Measurements from ENCODE around the gene RPN2.

The RPN2 gene

DNA sequence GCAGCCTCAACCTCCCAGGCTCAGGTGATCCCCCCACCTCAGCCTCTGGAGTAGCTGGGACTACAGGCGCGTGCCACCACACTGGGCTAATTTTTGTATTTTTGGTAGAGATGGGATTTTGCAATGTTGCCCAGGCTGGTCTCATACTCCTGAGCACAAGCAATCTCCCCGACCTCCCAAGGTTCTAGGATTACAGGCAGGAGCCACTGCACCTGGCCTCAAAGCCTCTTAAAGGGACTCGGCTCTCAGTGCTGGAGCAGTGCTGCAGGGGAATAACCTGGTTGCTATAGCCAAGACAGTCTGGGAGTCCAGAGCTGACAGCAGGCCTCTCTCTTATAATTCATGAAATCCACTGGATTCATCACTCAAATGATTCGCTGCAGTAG lies 65.4 kb downstream of the RPN2 start:
- DNase-seq, result no peak

DNA sequence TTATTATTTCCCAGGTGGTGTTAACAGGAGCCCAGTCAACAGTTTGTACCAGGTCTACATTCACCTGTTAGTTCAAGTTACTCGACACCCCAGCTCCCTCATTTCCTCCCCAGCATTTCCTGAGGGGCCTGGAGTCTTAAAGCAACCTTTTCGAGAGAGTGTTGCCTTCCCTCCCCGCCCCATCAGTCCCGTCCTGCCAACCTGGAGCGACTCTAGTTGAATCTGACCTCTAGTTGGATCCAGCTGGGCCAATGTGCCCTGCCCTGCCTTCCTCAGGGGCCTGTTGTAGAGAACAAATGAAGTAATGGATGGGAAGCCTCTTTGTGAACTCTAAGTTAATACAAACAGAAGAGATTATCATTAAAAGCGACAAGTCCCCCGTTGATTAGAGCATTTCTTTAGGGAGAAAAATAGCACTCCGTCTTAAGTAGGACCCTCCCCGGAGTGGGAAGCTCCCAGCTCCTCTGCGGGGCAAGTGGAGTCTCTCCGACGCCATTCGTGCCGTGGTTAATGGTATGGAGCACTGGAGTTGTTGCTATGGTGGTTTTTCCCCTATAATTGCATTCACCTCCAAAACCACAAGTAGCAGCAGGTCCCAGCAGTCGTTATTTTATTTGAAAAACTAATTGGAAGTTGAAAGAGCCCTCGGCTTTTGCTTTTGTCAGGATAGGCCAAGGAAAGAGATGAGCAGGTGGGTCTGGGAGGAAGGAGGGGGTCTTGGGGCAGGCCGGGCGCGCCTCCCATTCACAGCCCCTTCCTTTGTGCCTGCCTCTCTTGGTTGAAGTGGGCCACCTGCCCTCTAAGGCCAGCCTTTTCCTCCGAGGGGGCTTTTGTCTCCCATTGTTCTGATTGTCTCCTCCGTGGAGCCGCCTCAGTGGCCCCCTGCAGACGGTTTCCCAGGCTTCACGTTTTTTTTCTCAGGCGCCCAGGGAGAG lies 66.4 kb downstream of the RPN2 start:
- DNase-seq, result no peak

DNA sequence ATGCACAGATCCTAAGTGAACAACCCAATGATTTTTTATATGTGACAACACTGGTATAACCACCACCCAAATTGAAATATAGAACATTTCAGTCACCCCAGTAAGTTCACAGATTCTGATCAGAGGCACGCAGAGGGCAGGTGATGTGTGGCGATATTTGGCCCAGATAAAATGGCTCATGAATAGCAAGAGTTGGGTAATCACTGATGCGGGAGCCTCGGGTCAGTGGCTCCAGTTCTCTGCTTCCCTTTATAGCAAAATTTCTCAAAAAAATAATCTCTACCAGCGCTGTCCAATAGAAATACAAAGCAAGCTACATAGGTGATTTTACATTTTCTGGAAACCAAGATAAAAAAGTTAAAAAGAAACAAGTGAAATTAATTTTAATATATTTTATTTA lies 67.6 kb downstream of the RPN2 start:
- no peak for DNase-seq

DNA sequence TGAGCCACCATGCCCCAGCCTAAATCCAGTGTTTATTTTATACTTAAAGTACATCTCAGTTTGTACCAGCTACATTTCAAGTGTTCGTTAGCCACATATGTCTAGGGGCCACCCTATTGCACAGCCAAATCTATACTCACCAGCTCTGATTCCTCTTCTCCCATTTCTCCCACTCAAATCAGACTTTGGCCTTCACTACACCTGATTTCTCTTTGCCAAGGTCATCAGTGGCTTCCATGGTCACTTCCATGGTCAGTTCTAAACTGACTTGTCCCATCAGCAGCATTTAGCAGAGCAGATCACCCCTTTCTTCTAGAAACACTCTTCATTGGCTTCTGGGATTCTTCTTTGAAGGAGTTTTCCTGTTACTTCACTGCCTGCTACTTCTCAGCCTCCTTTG lies 68.4 kb downstream of the RPN2 start:
- no peak for DNase-seq

DNA sequence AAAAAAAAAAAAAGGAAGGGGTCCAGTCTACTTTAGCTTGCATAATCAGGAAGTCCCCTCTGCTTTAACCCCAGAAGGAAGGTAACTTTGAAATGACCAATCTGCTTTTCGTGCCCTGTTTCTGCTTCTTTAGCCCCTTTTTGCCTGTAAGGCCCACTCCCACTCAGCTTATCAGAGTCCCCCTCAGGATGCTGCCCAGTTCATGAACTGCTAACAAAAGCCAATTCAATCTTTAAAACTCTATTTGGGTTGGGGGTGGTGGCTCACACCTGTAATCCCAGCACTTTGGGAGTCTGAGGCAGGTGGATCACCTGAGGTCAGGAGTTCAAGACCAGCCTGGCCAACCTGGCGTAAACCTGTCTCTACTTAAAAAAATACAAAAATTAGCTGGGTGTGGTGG lies 70.2 kb downstream of the RPN2 start:
- DNase-seq, result no peak

DNA sequence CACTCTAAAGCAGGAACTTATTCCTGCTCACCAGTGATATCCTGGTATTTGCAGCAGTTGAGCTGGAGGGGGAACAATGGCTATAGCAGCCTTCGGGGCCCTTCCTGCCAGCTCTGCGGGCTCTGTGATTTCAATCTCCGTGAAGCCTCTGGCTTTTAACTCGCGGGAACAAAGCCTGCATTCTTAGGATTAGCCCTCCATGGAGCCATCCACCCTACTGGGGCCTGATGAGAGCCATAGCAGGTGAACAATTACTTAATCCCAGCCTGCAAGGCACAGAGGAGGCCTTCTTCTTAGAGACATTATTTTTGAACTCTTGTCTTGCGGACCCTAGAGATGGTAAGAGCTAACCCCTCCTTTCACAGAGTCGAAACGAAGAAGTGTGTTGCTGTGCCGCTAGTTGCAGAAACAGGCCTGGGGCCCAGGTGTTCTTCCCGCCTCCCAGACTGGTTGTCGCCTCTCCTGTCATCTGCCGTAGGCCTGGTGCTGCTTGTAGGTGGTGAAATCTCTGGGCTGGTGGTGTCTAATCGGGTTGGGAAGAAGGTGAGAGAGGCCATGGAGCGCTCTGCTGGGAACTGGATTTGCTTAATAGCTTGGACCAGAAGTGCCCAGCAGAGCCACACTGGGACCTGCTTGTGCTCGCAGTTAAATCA lies 72.8 kb downstream of the RPN2 start:
- no peak for DNase-seq

DNA sequence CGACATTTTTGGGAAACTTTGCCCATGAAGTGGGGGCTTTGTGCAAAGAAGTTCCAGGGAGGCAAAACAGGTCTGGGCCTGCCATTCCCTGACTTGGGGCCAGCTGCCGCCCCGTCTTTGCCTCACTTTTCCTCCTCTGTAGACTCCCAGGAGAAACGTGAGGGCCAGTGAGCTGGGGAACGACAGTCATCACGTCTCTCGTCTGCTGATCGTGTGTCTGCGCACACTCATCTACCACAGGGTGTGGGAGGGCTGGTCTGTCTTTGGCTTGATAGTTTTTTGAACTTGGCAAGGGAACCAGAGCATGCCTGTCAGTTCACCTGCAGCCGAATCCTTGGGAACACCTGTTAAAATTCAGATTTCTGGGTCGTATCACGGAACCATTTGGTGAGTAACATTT lies 74.0 kb downstream of the RPN2 start:
- no peak for DNase-seq

DNA sequence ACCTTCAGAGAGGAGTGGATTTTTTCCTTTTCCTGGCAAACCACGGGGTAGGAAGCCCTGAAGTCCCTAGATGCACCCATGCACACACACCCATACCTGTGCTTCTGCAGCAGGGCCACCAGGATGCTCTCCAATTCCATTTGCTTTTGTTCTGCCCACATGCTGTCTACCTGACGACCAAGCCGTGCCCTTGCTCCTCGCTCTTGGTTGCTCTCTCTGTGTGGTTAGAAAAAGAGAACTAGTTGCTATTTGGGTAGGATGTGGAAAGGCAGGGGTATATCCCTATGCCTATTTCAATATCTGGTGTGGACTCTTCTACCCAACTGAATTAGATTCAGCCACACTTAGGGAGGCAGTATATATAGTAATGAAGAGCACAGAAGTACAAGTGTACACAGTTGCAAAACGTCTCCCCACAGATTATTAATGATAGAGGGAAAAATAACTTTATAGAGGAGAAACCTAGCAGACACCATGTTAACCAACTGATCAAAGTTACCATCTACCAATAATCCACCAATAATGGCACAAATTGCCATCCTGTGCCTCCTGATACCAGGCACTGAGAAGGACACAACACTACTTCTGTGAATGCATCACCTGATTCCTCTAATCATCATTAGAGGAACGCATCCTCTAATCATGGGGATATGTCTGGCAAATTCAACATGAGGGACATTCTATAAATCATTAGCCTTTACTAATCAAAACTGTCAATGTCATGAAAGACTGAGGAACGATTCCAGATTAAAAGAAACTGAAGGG lies 75.2 kb downstream of the RPN2 start:
- no peak for DNase-seq

DNA sequence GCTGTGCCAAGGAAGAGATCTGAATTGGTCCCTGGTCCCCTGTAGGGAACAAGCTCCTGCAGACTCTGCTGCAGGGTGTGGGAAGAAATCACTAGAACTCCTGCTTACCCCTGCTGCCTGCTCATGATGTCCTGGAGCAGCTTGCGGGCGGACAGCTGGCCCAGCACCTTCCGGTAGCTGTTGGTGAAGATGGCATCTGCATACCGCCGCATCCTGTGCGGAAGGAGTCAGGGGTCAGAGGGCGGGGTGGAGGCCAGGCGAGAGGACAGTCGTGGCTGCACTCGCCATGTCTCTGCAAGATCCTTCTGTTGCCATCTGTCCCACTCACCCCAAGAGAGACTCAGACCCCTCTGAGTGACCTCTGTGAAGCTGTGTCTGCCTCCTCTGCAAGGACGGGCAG lies 77.2 kb downstream of the RPN2 start:
- no peak for DNase-seq

DNA sequence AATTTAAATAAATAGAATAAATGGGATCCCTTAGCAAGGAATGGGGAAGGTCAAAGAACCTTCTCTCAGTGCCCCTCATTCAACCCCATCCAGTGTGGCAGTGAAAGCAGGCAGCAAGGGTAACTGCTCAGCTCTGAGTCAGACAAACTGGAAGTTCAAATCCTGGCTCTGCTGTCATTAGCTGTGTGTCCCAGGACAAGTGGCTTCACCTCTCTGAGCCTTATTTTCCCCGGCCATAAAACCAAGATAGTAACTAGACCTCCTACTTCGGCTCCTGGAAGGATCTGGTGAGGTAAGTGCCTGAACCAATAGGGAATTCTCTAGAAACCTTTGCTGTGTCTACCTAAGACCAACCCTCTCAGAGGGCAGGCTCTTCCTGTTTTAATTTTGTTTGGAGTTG lies 78.4 kb downstream of the RPN2 start:
- DNase-seq, result no peak

DNA sequence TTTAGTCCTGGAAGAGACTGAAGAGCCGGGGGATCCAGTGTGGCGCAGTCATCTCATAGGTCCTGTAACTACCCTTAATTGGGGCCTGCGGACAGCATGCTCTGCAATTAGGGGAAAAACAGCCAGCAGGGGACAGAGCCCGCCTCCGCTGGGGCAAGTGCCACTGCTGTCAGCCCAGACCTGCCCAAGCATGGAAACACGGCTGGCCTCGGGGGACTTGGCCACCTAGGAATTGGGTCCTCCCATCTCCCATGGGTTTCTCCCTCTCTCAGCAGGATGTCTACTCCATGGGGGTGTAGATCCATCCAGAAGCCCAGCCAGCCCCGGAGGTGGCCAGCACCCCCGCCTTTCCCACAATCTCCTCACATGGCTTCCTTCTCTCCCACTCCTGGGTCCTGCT lies 78.9 kb downstream of the RPN2 start:
- DNase-seq, result no peak

DNA sequence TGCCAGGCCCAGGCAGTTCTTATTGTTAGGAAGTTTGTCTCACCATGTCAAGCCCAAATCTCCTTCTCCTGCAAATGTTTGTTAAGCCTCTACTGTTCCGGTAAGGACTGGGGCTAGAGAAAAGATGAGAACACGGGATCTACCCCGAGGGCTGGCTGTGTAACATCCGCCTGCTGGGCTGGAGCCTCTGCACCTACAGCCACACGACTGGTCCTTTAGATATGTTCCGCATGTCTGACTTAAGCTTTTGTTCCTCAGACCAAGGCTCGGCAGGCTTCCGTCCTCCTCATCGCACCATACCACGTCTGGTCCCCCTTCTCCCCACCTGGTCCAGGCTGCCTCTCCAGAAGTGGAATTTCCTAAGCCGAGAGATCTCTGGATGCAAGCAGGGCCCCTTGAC lies 79.9 kb downstream of the RPN2 start:
- DNase-seq, result no peak

DNA sequence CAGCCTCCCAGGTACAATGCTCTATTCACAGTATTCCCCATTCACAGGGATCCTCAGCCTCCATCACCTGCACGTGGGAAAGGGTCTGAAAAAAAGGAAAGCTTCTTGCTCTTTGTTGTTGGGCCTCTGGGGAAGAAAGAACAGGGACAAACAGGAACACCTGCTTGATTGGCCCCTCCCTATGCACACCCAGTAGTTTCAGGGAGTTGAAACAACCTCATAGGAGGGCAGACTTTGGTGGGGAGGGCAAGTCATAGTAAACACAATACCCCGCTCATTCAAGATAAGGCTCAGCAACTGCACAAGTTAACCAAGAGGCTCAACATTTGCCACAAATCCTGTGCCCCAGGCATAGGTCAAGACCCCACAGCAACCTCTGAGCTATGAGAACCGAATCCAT lies 80.7 kb downstream of the RPN2 start:
- DNase-seq, result no peak

DNA sequence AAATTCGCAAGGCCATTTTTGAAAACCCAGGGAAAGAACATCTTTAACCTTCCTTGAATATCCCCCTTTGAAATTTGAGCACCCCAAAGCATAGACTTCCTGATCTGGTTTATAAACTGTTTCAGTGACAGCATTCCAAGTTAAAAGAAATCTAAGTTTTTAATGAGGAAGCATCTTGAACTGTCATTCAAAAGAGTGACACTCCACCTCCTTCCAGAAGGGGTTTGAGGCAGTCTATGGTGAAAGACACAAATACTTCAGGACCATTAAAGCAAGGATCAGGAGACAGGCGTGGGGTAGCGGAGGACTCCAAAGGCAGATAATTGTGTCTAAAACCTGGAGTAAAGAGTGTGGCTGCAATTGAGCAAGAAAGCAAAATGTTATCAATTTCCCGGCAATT lies 81.8 kb downstream of the RPN2 start:
- no peak for DNase-seq

DNA sequence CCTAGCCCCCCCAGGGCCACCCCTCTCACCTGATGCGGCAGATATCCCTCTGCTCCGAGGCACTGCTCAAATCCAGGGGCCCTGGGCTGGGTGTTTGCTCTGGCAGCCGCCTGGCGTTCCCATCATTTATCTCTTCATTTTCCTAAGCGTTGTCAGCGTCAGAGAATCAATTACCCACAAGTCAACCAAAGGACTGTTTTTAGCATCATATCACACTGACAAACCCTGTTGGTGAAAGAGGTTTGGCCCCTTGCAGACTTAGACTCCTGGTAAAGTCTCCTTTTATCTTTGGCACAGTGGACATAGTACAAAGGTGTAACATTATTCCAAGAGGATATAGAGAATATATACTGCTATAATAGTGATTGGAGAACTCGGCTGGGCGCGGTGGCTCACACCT lies 82.6 kb downstream of the RPN2 start, which contains the start of gene GHRH:
GHRH (minus strand) TSS at position 101 of the 400 bp plus-strand sequence. CDS start 4,925 bp downstream, outside the sequence.
- no peak for DNase-seq

DNA sequence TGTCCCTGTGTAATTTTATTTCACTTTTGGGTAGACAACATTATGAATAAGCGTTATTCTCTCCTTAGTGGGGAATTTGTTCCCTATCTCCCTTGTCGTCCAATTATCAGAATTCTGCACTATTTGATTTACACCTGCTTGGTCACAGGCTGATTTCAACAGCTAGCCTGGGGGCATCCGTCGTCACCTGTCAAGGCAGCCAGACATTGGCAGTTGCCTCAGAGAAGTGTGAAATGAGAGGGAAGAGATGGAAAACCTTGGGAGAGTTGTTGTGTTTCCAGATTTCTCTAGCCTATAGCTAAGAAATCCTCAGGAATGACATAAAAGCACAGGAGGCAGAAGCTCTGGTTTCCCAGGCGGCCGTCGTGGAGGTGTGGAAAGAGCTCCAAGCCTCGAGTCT lies 83.4 kb downstream of the RPN2 start:
- no peak for DNase-seq

DNA sequence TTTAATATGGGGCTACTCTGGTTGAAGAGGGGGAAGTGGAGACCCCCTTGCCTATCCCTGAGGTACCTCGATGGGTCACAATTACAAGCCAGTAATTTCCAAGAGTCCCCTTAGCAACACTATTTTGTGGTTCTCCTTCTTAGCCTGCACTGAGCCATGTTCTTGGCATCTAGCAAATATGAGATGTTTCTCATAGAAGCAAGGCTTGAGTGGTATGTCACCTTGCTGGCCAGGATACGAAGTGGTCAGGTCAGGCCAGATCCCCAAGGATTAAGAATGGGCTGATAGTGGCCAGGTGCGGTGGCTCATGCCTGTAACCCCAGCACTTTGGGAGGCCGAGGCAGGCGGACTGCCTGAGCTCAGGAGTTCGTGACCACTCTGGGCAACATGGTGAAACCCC lies 84.6 kb downstream of the RPN2 start:
- DNase-seq, result no peak

DNA sequence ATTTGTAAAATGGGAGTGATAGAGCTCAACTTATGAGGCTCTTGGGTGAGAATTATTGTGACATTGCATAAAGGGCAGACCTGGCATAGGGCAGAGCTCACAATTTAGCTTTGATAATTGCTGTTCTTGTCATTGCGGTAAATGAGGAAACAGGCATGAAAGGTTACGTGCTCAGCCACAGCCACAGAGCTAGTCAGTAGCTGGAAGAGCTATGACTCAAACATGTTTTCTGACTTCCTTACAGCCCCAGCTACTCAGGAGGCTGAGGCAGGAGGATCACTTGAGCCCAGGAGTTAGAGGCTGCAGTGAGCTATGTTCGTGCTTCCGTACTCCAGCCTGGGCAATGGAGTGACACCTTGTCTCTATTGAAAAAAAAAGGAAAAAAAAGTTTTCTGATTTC lies 86.0 kb downstream of the RPN2 start:
- no peak for DNase-seq

DNA sequence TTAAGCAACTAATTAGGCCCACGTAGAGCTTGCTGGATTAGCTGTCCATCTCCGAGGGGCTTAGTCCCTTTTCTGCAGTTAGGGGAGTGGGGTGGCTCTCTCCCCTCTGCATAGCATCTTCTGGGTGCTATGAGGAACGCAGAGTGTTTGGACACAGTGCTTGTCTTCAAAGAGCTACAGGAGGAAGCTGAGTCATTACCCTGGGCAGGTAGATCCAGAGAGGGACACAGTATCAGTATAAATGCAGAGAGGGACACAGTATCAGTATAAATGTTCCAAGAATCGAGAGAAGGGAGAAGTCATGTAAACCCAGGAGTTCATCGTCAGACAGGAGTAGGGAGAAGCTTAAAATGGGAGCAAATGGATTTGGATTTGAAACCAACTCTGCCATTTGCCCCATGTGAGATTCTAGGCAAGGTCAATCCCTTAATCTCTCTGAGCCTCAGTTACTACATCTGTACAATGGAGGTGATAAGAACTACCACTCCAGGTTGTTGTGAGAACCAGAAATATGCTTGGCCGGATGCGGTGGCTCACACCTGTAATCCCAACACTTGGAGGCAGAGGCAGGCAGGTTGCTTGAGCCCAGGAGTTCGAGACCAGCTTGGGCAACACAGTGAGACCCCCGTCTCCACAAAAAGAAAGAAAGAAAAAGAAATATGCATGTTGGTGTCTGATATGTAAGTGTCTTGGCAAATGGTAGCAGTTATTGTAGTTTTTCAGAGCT lies 88.0 kb downstream of the RPN2 start:
- no peak for DNase-seq

DNA sequence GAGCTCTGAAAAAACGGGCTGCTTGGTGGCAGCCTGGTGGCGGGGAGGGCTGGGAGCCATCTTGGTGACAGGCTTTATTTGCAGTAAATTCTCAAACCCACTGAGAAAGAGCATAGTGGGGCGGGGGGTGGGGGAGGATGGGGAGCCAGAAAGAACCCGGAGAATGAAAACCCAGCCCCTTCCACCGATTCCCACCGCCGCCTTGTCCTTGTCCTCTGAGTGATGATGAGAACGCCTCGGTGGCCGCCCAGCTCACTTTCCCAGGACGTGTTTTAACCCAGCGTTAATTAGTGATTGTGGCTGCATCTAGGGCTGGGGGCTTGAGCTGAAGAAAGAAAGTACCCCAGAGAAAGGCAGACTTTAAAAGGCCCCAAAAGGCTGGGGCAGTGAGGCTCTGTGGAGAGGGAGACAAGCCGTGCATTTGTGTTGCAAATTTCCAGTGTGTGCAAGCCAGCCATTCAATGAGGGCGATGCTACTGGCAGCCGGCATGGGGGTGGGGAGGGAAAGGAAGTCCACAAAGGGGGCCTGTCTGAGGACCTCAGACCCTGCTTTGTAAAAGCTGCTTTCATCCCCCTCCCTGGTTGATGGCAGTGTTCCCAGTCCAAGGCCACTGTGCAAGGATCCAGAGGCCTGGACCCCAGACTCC lies 88.7 kb downstream of the RPN2 start:
- no peak for DNase-seq

DNA sequence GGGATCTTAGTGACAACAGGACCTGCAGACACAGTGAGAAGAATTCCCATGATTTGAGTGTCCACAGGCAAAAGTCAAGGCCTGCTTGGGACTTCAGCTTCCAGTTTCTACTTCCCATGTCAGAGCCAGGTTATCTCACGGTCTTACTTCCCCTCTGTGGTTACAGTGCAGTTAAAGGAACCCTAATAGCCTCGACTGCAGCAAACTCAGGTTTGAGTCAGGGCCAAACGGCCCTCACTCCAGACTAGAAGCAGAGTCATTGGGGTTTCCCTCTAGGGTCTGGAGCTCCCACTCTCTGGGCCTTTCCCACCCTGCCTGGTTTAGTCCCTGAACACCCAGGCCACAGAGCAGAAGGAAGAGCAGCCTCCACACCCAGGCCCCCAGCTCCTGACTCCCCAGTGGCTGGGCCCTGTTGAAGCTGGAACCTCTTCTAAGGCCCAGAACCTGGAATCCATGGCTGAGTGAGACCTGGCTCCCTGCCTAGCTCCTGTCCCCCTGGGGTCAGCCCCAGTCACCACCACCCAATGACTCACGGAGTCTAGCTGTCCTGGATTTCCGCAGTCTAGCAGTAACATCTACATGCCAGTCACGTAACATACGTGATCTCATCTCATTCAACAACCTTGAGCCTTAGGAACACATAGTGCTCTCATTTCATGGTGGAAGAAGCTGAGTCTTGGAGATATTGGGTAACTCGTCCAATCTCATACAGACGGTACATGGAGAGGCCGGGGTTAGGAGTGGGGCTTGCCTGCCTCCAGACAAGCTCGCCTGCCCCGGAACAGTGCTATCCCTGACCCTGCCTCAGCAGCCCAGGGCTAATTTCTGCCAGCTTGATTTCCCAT lies 91.7 kb downstream of the RPN2 start:
- DNase-seq, result no peak

DNA sequence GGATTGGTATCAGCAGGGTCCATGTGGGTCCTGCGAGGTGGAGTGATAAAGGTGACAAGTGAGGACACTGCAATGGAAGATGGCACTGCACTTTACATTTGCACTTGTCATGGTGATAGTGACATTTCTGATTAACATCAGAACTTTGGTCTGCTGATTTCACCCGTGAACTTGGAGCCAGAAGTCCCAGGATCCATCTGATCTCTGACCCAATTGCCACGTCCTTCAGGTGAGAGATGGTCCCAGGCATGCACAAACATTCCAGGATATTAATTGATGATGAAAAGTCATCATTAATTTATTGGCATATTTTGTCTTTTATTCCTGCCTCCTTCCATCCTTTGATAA lies 92.3 kb downstream of the RPN2 start:
- no peak for DNase-seq
